HG03159 (cell line): Measurements from ENCODE around the gene ERN1.

Source experiments
- ATAC-seq: cut with Tn5 transposase; IDR thresholded peaks from one replicate; pipeline ENCODE4 v1.9.1; 2021; ENCODE audit warnings: mild to moderate bottlenecking, moderate library complexity; ENCODE audit not compliant: unreplicated experiment

Gene ERN1

DNA sequence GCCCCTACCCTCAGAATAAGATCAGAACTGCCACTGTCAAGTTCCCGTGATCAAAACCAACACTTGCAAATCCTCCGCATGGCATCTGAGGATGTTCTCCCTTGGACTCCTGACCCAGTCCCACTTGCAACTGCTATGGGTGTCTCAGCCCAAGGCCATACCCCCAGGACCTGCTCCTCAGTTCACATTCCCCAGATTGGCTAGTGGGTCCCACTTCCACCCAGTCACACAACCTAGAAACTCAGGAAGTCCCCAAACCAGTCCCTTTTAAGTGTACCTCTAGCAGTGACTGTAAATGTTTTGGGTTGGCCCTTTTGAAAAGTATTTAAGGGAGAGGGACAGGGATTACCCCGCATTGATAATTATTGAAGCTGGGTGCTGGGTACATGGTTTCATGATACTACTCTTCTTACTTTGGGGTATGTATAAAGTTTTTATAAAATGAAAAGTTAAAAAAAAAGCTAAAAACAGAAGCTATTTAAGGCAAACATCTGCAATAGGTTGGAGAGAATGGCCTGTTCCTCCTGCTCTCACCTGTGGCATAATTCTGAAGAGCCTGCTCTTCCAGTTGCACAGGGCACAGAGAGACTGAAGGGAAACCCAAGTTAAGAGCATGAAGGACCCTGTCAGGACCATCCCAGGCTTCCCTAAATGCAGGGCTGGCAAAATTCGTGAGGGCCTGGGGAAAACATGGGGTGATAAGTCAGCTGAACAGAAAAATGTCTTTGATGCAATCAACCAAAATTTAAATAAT lies 42.5 kb downstream of the ERN1 start:
- no peak for ATAC-seq

DNA sequence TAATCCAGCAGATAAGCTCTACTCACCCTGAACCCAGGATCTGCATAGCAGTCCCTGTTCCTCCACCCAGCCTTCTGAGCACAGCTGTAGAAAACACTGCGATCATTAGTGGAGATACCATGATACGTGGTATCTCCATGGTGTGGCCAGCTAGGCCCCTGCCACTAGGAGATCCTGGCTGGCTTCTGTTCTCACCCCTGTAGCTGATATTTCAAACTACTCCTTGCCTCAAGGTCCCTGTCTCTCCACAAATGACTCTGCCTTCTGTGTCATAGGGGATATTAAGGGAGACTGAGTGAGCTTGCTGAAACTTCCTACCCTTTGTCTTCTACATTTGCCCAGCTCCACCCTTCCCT lies 44.3 kb downstream of the ERN1 start:
- no peak for ATAC-seq

DNA sequence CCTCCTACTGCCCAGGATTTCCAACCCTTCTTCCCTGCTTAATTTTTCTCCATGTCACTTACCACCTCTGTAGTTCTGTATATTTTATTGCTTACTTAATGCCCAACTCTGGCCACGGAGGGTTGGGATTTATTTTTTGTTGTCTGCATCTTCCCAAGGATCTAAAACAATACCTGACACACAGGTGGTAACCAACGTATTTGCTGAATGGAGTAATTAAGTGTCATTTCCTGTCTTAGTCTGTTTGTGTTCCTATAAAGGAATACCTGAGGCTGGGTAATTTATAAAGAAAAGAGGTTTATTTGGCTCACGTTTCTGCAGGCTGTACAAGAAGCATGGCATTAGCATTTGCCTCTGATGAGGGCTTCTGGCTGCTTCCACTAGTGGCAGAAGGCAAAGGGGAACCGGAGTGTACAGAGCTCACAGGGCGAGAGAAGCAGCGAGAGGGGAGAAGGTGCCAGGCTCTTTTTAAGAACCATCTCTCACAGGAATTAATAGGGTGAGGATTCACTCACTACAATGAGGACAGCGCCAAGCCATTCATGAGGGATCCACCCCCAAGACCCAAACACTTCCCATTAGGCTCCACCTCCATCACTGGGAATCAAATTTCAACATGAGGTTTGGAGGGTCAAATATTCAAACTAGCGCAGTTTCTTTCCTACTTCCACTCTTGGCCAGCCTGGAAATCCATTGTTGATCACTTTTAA lies 44.8 kb downstream of the ERN1 start:
- no peak for ATAC-seq

DNA sequence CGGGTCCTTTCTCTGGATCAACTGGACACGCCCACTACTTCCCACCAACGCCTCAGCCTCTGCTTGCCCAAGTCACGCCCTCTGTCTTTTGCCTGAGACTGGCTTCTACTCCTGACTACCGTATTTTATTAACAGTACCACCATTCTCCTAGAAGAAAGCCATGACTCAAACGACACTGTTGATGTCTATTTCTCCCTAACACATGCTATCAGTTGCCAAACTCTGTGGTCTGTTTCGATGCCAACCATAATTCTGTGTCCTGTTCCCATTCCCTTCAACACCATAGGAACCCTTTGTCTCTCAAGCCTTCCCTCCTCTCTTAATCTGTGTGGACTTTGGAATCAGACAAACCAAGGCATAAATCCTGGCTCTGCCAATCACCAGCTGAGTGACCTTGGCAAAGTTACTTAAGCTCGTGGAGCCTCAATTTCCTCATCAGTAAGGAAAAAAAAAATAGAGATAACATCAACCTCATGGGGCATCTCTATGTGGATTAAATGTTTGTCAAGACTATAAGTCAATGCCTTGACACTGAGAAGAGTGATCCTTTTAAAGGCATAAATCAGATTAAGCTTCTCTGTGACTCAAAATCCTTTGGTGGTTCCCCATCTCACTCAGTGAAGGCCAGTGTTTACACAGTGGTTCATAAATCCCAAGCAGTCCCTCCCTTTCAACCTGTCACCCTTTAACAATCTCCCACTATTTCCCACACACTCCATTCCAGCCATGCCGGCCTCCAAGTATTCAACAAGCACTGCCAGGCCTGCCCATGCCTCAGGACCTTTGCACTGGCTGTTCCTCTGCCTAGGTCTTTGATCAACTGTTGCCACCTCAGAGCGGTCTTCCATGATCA lies 45.6 kb downstream of the ERN1 start:
- ATAC-seq: no peak

DNA sequence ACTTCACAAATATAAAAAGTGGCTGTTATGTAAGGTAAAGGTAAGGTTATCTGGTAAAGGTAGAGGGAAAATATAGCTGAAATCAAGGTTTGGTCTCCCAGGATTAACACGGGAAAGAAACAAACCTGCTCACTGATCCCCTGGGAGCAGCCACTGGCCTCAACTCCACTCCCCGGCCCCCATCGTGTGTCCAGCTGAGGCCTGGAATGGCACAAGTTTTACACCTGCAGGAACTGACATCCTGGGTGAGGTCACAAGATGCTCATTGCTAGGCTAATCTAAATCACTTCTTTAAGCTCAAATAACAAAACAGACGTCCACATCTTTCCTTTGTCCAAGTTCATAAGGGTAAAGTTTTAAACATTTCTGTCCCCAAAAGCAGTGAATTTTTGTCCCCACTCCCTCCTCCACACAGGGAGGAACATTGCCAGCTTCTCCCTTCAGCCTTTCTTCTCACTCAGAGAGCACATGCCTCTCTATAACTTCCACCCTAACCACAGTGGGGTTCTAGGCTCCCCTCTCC lies 46.3 kb downstream of the ERN1 start:
- no peak for ATAC-seq

DNA sequence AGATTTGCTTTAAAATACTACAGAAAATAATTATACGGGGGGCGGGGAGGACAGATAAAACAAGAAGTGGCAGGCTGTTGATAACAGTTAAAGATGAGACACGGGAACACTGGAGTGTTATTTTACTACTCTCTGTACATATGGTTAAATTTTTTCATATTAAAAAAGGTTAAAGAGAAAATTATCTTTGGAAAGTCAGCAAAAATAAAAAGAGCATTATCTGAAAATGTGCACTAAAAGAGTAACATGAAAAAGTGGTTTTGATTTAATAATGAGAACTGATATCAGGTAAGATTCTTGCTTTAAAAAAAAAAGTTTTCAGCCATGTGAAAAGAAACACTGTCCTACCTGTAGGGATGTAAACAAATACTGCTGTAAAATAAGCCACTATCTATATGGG lies 46.9 kb downstream of the ERN1 start:
- no peak for ATAC-seq

DNA sequence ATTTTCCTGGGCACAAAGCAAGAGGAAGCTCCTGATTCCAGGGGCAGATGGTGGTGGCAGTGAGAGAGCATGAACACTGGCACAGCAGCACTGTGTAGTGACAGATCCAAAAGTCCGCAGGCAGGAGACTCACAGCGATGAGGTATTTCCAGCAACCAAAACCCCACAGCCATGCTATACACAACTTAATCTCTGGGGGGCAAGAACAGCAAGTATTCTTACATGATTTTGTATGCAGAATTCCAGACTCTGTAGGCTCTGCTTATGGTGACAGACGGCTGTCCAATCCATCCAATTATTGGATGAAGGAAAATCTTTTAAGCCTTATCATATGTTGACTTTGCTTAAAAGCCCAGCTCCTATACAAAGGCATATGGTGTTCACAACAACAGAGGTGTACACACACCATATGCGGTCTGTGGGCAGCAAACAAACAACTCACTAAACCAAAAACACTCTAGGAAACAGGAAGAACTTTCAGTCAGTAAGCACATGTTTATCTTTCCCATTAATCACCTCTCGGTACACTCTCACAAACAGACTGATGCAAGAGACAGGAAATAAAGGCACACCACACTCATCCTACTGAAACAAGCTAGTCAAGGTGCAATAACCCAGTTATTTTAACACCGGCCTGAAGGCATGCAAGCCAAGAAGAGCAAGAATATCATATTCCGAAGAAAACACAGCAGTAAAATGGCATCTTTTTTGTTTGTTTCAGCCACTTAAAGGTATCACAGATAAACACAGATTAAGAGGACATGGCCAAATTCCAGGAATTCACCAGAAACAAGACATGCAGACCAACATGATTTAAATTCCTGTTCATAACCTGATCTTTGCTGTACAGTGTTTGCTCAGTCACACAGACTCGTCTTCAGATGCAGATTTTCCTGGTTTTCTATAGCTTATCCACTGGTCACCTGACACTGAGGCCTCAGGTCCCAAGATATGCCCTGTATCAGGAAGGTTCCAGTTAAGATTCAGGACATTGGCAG lies 47.8 kb downstream of the ERN1 start:
- no peak for ATAC-seq

DNA sequence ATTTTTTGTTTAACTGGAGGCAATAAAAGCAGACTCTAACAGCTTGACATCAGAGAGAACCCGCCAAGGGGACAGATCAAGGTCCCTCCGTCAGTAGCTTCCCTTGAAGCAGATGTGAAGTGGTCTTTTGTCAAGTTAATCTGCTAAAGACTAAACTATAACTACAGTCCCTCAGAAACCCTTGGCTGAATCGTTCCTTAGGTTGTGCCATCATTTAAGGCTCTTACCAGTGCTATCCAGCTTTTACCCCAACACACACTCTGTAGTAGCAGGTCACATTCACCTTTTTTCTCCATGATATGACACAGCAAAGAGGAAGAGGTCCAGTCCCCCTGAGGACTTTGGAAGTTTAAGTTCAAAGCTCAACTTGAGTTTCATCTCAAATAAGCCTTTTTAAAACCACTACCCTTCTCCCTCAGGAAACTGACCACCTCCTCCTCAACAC lies 49.7 kb downstream of the ERN1 start:
- ATAC-seq: no peak

DNA sequence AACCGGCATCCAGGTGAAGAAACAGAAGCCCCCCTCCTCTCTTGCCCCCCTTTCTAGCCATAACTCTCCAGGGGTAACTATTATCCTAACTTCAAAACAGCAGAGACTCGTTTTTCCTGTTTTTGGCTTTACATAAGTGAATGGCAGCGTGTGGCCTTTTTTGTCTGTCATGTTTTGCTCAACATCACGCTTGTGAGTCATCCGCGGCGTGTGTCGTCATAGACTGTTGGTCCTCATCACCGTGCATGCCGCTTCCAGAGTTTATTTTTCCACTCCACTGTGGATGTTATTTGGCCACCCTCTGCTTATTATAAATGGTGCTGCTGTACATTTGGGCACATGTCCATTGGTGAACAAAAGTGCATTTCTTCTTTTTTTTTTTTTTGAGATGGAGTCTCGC lies 52.6 kb downstream of the ERN1 start:
- no peak for ATAC-seq

DNA sequence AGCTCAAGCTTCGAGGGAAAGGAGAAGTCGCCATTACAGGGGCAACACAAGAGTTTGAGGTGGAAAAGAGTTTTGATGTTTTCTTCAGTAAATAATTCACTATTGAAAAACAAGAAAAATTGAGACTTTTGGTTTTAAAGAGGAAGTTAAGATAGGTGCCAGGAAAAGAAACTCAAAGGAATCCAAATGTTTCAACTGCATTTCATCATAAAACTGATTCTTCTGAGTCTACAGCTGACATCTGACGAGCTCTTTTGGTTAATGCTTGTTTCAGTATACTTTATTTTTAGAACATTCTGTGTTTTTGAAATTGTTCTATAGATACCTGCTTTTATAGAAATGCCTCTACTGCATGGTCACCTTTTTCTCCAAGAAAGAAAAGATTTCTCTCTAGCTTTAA lies 54.0 kb downstream of the ERN1 start:
- ATAC-seq: no peak

DNA sequence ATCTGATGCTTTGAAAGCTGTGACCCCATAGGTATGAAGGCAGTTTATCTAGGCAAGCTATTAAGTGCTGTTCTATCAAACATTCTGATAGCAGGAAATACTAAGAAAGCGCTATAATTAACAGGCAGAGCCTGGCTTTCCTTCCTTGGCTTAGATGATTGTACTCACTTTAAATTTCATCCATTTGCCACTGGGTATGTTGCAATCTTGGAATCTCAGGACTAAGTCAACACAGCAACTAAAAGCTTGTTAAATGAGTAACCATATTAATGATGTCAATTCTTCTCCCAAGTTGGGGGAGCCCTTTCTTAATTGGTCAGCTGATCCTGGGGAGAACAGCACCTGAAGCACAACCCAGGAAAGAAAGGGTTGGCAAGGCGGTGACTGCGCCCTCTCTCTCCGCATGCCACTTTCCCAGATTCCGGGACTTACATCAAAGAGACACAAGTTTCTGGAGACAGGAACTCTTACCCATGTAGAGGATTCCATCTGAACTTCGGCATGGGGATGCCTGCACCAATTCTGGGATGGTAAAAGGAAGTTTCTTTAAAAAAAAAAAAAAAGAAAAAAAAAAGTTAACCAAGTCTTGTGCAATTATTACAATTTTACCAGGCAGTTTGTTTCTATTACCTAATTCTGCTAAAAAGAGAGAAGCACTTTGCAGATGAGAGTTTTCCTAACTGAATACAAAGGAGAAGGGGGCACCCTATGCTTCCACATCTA lies 55.1 kb downstream of the ERN1 start:
- no peak for ATAC-seq

DNA sequence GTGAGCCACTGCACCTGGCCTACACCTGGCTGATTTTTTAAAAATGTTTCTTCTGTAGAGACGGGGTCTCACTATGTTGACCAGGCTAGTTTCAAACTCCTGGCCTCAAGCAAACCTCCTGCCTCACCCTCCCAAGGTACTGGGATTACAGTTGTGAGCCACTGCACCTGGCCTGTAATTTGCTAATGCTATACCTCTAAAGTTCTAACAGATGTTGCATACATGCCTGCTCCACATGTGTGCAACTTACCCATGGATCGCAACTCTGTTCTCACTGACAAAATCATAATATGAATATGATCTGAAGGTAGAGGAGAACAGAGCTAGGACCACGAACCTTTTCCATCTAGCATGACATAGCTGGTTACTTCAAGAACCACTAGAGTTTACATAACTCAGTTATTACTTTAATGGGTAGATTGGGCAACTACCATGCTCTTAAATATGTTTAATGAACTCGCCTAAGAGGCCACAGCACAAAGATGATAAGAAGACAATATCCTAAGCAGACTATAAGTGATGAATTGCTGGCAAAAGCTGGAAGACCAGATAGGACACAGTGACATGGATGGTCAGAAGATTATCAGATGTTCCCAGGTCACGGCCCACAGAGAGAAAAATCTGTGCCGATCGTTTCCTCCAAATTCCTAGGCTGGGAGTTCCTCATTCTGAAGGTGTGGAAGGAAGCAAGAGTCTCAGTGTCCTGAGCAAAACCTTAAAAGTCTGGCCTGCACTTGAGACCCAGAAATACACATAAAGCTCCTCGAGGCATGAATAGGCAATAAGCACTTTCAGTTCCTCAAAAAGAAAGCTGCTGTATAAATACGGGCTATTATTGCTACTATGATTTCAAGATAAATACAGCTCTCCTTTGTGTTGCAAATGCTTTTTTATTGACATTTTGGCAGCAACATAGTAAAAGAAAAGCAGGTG lies 55.9 kb downstream of the ERN1 start:
- peak; percentile 85 for ATAC-seq

DNA sequence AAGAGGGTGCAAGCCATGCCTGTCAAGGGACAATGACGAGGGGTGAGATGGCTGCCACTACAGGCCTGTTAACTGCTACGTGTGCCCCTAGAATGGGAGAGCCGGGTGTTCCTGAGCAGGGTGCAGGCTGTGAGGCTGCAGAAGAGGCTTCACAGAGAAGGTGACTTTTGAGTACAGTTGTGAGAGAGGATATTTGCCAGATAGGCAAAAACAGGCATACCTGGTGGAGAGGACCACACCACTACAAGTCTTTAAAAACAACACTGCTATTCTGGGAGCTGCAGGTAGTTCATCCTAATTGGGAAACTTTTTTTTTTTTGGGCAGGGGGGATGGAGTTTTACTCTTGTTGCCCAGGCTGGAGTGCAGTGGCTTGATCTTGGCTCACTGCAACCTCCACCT lies 58.8 kb downstream of the ERN1 start:
- ATAC-seq: no peak

DNA sequence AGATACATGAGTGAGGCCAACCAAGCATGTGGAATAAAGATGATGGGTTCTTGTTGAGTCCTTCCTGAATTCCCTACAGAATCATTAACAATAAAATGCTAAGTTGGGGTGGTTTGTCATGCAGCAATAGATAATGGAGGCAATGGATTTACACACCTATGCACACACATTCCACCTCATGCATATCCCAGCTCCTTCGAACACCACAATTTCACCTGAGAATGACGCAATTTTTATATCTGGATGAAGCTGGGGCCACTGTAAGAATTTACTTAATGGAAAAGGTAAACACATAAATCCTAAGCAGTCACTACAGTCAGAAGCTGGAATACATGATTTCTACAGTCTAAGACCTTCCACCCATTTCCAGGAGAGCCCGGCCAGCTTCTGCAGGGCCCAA lies 59.7 kb downstream of the ERN1 start:
- ATAC-seq: no peak

DNA sequence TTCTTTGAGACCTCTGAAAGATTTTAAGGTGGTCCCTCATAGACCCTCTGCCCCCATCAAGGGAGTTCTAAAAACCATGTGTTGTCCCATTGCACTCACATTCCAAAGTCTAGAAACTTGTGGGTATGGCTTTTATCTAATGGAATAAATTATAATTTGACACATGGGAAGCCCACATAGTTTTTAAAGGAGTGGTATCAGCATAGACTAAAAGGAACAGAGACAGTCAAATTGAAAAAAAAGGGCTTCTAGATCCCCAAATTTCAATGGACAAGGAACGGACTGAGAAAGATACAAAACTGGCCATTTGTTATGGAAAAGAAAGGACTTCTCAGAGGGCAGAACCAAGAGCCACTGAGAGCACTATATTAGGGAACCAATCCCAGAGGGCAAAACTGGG lies 60.8 kb downstream of the ERN1 start:
- no peak for ATAC-seq

DNA sequence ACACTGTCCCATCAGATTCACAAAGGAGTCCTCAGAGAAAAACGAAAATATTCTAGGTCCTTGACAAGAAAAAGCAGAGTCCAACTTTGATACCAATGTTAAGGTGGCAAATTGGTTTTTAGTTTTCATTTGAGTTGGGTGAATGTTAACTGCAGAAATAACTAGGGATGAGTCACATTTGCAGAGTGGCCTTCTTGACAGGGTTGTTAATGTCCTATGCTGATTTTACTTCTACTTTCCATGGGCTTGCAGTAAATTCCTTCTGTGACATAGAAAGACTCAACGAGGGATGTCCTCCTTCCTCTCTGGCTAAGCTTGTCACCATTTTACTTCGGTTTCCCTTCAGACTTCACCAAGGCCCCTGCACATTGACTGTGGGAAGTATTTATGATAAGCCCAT lies 62.3 kb downstream of the ERN1 start:
- no peak for ATAC-seq

DNA sequence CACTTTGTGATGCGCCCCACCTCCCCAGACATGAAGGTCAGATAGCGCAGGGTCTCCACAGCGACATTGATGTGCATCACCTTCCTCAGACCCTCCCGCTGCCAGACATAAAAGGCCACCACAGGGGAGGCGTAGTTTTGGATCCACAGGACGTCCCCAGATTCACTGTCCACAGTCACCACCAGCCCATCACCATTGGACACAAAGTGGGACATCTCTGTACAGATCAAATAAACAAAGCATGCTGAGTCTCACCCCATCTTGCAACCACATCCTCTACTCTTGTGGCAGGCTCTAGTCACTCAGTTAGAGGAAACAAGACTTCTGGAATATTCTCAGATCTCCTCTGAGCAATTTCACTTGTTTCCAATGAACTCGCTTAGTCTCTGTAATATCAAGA lies 63.2 kb downstream of the ERN1 start:
- ATAC-seq: no peak

DNA sequence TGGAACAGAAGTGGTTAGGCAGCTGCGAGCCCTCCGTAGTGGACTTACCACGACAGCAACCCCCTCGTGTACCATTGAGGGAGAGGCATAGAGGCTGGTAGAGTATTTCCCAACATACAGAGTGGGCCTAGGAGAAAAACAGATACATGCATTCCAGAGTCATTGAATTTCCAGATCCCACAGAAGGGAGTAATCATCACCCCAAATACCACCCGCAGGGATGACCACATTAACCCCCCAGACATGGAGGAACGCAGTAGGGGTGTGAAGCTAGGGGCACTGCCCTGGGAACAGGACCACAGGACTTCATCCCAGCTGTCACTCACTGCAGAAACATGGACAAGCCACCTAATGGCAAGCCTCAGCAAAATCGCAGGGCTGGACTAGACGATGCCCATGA lies 64.8 kb downstream of the ERN1 start:
- no peak for ATAC-seq

DNA sequence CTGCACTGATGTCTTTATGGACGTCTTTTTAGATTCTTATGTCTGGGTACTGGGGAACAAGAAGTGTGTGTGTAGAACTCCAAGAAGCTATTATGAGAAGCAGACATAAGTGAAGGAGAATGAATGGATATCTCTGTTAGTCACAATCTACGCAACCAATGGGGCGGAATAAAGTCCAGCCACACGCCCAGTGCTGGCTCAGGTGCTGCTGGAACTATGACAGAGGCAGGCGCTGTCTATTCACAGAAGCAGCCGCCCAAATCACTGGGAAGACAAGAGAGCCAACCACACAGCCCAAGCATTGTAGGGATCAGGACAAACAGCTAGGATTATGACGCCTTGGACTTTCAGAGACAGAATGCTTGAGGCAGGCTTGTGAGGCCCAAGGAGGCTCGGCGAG lies 65.6 kb downstream of the ERN1 start:
- no peak for ATAC-seq
